Stimulated activated naive CD8-positive, alpha-beta T cell treated with anti-CD3 and anti-CD28 coated beads, Interleukin-15, amount 100 ng/mL, for 72 hours (primary cell): Measurements from ENCODE around the gene ZFY.

Experiments used
- ATAC-seq: fragments of 150-1000 bp; cut with Tn5 transposase; 2 replicates; pipeline ENCODE4 v1.10.0; 2021; ENCODE audit warnings: mild to moderate bottlenecking, moderate library complexity
- DNase-seq, 2 donors: peaks; one replicate each; pipeline ENCODE4 v3.0.0; 2021 to 2022
- H3K27ac Mint-ChIP-seq, 2 donors: one replicate each; pipeline ENCODE4 v1.8.0; 2022; ENCODE audit warnings: mild to moderate bottlenecking in 2 of 2, mixed read lengths in 2 of 2, moderate library complexity in 2 of 2
- H3K27me3 Mint-ChIP-seq: one replicate; pipeline ENCODE4 v1.8.0; 2022; ENCODE audit warnings: mixed read lengths
- H3K4me1 Mint-ChIP-seq: one replicate; pipeline ENCODE4 v1.8.0; 2022; ENCODE audit warnings: mild to moderate bottlenecking, mixed read lengths
- H3K4me3 Mint-ChIP-seq, 2 donors: one replicate each; pipeline ENCODE4 v1.8.0; 2022; ENCODE audit warnings: mild to moderate bottlenecking in 2 of 2, mixed read lengths in 2 of 2, moderate library complexity in 1 of 2
- H3K9me3 Mint-ChIP-seq, 2 donors: one replicate each; pipeline ENCODE4 v1.8.0; 2022; ENCODE audit warnings: mixed read lengths in 2 of 2

Gene ZFY

DNA sequence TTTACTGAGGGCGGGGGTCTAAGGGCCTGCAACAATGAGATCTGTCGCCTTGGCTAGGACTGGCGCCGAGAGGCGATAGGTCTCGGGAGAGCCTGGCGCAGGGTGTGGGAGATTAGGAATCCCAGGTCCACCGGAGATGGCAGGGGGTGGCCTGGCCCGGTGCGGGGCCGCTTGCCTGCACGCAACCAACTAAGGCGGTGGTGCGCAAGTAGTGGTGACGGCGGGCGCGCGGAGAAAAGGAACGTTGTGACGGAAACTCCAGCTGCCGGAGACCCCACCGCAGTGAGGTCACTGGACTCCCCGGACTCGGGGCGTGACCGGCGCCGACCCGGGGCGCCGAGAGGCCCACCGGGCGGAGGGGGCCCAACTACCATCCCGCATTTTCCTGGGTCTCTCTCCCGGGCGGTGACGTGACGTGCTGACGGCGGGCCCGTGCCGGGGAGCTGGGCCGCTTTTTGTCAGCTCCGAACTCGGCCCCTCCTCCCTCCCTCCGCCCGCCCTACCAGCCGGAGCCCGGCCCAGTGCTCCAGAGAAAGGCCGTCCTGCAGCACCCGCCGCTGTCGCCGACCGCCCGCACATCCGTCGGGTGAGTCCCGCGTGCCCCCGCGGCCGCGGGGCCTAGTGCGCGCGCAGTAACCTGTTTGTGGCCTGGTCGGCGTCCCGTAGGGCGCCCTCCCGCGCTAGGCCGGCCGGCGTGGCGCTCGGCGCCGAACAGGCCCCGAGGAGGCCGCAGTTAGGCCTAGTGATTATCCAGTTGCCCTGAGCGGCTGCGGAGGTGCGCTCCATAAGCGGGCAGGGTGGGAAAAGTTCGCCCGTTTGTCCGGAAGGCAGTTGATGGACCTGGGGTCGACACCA, at the start of gene ZFY:
ZFY (plus strand) TSS at position 521 of the 855 bp plus-strand sequence. CDS start 18,556 bp downstream, outside the sequence.
- peak; percentile 65 to 87 for DNase-seq
- peak within 1 kb of the TSS; percentile 99 for H3K27ac Mint-ChIP-seq
- H3K4me3 Mint-ChIP-seq: peak within 1 kb of the TSS; percentile 85 to 97
- H3K4me1 Mint-ChIP-seq: peaks cover 18% of the 10 kb centered on the region
- no peaks in the 10 kb centered on the region for H3K9me3 Mint-ChIP-seq
- ATAC-seq: peak; percentile 73
- no peaks in the 10 kb centered on the region for H3K27me3 Mint-ChIP-seq

- Mint-ChIP-seq H3K27me3 (no peaks in the 10 kb centered on the region), H3K9me3 (peaks cover 6 to 12% of the 10 kb centered on the region in 2 donors), H3K4me3 (no peak overlapping the region), H3K4me1 (peaks cover 22% of the 10 kb centered on the region), H3K27ac (no peak overlapping the region)
- DNase-seq (no peak), ATAC-seq (no peak)
These were observed 49.3 kb upstream of the ZFY start for GRCh38 chrY:2885880-2886279.

DNA sequence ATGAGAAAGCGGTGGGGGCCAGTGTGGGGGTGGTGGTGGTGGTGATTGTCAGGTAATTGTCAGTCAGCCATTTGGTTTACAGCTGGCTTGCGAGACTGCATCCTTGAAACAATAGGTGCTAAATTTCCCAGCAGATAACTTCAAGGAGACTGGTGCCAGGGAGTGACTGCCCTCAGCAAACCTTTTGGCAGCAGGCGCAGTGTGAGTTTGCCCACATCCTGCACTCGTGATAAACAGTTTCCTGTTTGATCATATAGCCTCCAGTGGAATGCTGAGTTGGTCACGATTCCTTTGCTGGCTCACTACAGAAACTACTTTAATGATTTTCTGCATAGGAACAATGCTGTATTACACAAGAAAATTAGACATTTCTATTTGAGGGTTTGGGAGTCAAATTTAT, 47.8 kb upstream of the ZFY start:
- Mint-ChIP-seq H3K4me3 (peak overlapping the region in 1 of 2 donors; percentile 23), H3K27me3 (no peaks in the 10 kb centered on the region), H3K4me1 (peaks cover 23% of the 10 kb centered on the region), H3K9me3 (peaks cover 0 to 8% of the 10 kb centered on the region in 2 donors), H3K27ac (peak overlapping the region in 1 of 2 donors; percentile 57)
- DNase-seq (peak in 1 of 2 donors; percentile 23), ATAC-seq (peak; percentile 56)

- DNase-seq: peak in 1 of 2 donors; percentile 39
- H3K4me3 Mint-ChIP-seq: peak overlapping the region in 1 of 2 donors; percentile 23
These were observed 47.2 kb upstream of the ZFY start for GRCh38 chrY:2887955-2888354.

DNA sequence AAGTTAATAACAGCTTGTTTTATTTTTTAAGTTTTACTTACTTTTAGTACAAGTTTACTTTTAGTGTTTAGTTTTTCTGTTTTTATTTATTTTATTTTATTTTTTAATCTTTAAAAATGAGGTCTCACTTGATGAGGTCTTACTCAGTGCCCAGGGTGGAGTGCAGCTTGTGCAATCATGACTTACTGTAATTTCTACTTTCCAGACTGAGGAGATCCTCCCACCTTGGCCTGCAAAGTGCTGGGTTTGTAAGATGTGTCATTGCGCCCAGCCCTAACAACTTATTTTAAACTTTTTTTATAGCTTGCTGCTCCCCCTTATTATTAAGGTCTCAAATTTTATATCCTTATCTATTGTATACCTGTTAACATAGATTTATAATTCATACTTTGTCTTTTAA, 41.7 kb upstream of the ZFY start:
- Mint-ChIP-seq H3K27ac (no peak overlapping the region), H3K4me3 (no peak overlapping the region), H3K9me3 (peaks cover 0 to 6% of the 10 kb centered on the region in 2 donors), H3K4me1 (peaks cover 6% of the 10 kb centered on the region), H3K27me3 (no peaks in the 10 kb centered on the region)
- DNase-seq: no peak
- no peak for ATAC-seq

More at GRCh38 chrY:2887955-2888354, 47.2 kb upstream of the ZFY start:
- peaks cover 23% of the 10 kb centered on the region for H3K4me1 Mint-ChIP-seq
- H3K9me3 Mint-ChIP-seq: peaks cover 0 to 8% of the 10 kb centered on the region in 2 donors
- ATAC-seq: peak; percentile 97
- H3K27ac Mint-ChIP-seq: peak overlapping the region; percentile 57 to 83
- H3K27me3 Mint-ChIP-seq: no peaks in the 10 kb centered on the region

DNA sequence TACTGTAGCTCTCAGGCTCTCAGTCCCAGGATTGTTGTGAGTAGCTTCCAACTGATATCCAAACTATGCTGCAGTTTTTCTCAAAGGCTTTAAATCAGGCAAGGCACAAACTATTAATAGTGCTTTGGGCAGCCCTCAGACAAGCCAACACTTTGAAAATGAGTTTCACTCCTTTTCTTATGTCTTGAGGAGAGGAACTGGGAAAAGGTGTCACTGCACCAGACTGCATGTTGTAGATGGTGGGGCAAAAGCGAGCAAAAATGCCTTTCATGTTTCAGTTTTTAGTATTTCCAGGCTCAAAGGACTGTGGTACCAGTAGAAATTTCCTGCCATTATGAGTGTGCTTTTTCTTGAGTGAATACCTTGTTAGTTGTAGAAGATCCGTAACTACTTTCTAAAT, 39.1 kb upstream of the ZFY start:
- DNase-seq (no peak), ATAC-seq (no peak)
- Mint-ChIP-seq H3K27ac (no peak overlapping the region), H3K27me3 (no peaks in the 10 kb centered on the region), H3K9me3 (peaks cover 0 to 6% of the 10 kb centered on the region in 2 donors), H3K4me1 (no peaks in the 10 kb centered on the region), H3K4me3 (no peak overlapping the region)

- Mint-ChIP-seq H3K4me1 (peaks cover 2% of the 10 kb centered on the region), H3K27ac (no peak overlapping the region), H3K9me3 (peaks cover 5 to 10% of the 10 kb centered on the region in 2 donors), H3K4me3 (no peak overlapping the region), H3K27me3 (no peaks in the 10 kb centered on the region)
- DNase-seq: no peak
- no peak for ATAC-seq
These were observed 27.8 kb upstream of the ZFY start for GRCh38 chrY:2907356-2907755.

- Mint-ChIP-seq H3K4me3 (peak overlapping the region in 1 of 2 donors; percentile 38), H3K27me3 (no peaks in the 10 kb centered on the region), H3K9me3 (peaks cover 7 to 14% of the 10 kb centered on the region in 2 donors), H3K4me1 (peaks cover 12% of the 10 kb centered on the region), H3K27ac (no peak overlapping the region)
- ATAC-seq (peak; percentile 89), DNase-seq (peak; percentile 10 to 65)
These were observed 21.9 kb upstream of the ZFY start for GRCh38 chrY:2913066-2913815.

GRCh38 chrY:2934078-2934477, 1.1 kb upstream of the ZFY start:
- Mint-ChIP-seq H3K4me1 (peaks cover 11% of the 10 kb centered on the region), H3K27me3 (no peaks in the 10 kb centered on the region), H3K27ac (peak overlapping the region in 1 of 2 donors; percentile 65), H3K4me3 (peak overlapping the region in 1 of 2 donors; percentile 97), H3K9me3 (no peaks in the 10 kb centered on the region)
- no peak for ATAC-seq
- no peak for DNase-seq

DNA sequence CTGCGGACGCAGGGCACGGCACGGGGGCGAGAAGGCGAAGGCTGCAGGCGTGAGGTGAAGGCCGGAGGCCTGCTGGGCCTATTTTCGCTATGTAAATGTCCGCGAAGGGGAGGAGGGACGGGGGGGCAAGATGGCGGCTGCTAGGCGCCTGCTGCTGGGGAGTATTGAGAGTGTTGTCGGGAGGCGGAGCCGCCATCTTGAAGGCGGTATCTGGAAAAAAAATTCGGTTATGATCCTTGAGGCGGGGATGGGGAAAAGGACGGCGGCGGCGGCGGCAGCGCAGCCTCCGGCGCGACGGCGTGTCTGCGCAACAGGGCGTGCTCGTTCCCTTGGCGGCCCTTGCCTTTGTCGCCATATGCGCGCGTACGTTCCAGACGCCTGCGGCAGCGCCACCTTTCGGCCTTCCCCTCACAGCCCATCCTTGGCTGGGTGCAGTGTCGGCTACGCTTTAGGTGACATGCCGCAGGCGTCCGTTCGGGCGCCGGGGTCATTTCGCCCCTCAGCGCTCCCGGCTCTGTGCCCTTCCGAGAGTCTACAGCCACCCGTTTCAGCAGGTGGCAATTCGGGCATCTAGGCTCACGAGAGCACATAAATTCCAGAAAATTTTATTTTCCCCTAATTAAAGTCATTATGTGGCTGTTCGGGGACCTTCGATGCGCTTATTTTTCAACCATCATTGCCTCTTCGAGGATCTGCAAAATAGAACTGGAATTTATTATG, 695 bp downstream of the ZFY start:
- peak overlapping the region; percentile 81 to 97 for H3K4me3 Mint-ChIP-seq
- peaks cover 18% of the 10 kb centered on the region for H3K4me1 Mint-ChIP-seq
- peak; percentile 79 to 94 for DNase-seq
- no peaks in the 10 kb centered on the region for H3K9me3 Mint-ChIP-seq
- peak overlapping the region; percentile 99 for H3K27ac Mint-ChIP-seq
- peak; percentile 86 for ATAC-seq
- no peaks in the 10 kb centered on the region for H3K27me3 Mint-ChIP-seq

DNA sequence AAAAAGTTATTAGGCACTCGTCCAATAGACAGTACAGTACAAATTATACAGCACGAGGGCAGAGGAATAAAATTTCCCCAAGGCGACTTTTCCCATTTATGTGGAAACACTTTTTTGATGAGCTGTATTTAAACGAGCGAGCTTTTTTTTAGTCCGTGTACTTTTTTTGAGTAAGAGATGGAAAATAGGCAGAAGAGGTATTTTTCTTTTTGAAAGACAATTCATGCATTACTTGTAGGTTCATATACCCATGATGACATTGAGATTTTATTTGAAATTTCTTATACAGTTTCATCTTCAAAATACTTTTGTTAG, 1.2 kb downstream of the ZFY start:
- peaks cover 18% of the 10 kb centered on the region for H3K4me1 Mint-ChIP-seq
- DNase-seq (no peak), ATAC-seq (no peak)
- H3K27me3 Mint-ChIP-seq: no peaks in the 10 kb centered on the region
- peak overlapping the region; percentile 99 for H3K27ac Mint-ChIP-seq
- H3K4me3 Mint-ChIP-seq: peak overlapping the region; percentile 81 to 97
- H3K9me3 Mint-ChIP-seq: no peaks in the 10 kb centered on the region

GRCh38 chrY:2937149-2937548, 2.0 kb downstream of the ZFY start:
- peak overlapping the region in 1 of 2 donors; percentile 99 for H3K27ac Mint-ChIP-seq
- peak overlapping the region; percentile 81 to 97 for H3K4me3 Mint-ChIP-seq
- peaks cover 18% of the 10 kb centered on the region for H3K4me1 Mint-ChIP-seq
- H3K9me3 Mint-ChIP-seq: no peaks in the 10 kb centered on the region
- DNase-seq (no peak), ATAC-seq (no peak)
- no peaks in the 10 kb centered on the region for H3K27me3 Mint-ChIP-seq

DNA sequence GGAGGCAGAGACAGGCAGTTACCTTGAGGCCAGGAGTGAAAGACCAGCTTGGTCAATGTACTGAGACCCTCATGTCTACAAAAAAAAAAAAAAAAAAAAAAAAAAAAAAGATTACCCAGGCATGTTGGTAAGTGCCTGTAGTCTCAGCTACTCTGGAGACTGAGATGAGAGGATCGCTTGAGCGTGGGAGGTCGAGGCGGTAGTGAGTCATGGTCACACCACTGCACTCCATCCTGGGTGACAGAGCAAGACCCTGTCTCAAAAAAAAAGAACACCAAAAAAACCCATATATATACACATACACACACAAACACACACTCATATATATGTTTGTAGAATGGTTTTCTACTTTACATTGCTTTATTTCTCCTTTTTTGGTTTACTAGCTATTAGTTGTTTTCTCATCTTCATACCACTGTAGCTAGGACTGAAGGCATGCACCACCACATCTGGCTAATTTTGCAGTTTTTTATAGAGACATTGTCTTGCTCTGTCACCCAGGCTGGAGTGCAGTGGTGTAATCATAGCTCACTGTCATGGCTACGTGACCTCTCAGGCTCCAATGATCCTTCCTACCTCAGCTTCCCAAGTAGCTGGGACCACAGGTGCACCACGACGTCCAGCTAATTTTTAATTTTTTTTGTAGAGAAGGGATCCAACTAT, 14.5 kb downstream of the ZFY start:
- peak overlapping the region in 1 of 2 donors; percentile 47 for H3K4me3 Mint-ChIP-seq
- peak; percentile 15 to 66 for DNase-seq
- H3K27me3 Mint-ChIP-seq: no peaks in the 10 kb centered on the region
- H3K9me3 Mint-ChIP-seq: no peaks in the 10 kb centered on the region
- H3K27ac Mint-ChIP-seq: peak overlapping the region in 1 of 2 donors; percentile 34
- peaks cover 41% of the 10 kb centered on the region for H3K4me1 Mint-ChIP-seq
- ATAC-seq: peak; percentile 94

- peak overlapping the region in 1 of 2 donors; percentile 45 for H3K4me3 Mint-ChIP-seq
- H3K27me3 Mint-ChIP-seq: no peaks in the 10 kb centered on the region
- peak overlapping the region in 1 of 2 donors; percentile 69 for H3K27ac Mint-ChIP-seq
- DNase-seq (no peak), ATAC-seq (peak; percentile 70)
- H3K4me1 Mint-ChIP-seq: peaks cover 47% of the 10 kb centered on the region
- H3K9me3 Mint-ChIP-seq: no peaks in the 10 kb centered on the region
These were observed 15.5 kb downstream of the ZFY start for GRCh38 chrY:2950655-2951054.

DNA sequence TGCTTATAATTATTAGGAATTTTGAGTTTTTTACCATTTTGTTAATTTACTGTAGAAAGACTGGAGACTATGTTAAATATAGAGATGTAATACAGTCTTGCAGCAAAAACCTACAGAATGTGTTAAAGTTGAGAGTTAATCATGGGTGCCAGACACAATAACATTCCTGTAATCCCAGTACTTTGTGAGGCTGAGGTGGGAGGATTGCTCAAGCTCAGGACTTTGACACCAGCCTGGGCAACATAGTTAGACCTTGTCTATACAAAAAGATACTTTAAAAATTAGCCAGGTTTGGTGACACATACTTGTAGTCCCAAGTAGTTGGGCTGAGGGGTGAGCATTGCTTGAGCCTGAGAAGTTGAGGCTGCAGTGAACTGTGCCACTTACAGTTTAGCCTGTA, 17.7 kb downstream of the ZFY start:
- H3K27me3 Mint-ChIP-seq: no peaks in the 10 kb centered on the region
- DNase-seq (no peak), ATAC-seq (no peak)
- H3K9me3 Mint-ChIP-seq: no peaks in the 10 kb centered on the region
- H3K4me1 Mint-ChIP-seq: peaks cover 41% of the 10 kb centered on the region
- H3K4me3 Mint-ChIP-seq: no peak overlapping the region
- H3K27ac Mint-ChIP-seq: no peak overlapping the region
